Hematopoietic multipotent progenitor cell treated with erythropoietin and hydrocortisone succinate and interleukin-3 and kit ligand, for 6 days (in vitro differentiated cells): ENCODE data around the gene COL23A1.
A peak's percentile ranks its signal among the peaks of the same experiment; 100 is the strongest.
"Not testable (repeated sequence)": the region's sequence is repeated elsewhere in the genome, so short reads cannot be mapped to it uniquely, and the experiment has no call there.

Experiments
- DNase-seq: peaks from one replicate; pipeline ENCODE4 v3.0.0-alpha.2; 2015

Gene COL23A1

GRCh38 chr5:178232124-178232919 lies 357.9 kb downstream of the COL23A1 start, which contains the start of gene PHYKPL:
Gene PHYKPL (minus strand): TSS chr5:178232802. CDS start chr5:178232550, 252 bp downstream.
- DNase-seq, result peak; percentile 83

- DNase-seq, result peak; percentile 20
Observed at GRCh38 chr5:178231539-178232123, 358.6 kb downstream of the COL23A1 start.

- no peak for DNase-seq
Observed at GRCh38 chr5:178230879-178231538, 359.2 kb downstream of the COL23A1 start.

- DNase-seq, result no peak
Observed at GRCh38 chr5:178229861-178230260, 360.3 kb downstream of the COL23A1 start.

- not testable (repeated sequence) for DNase-seq
Observed at GRCh38 chr5:178229111-178229510, 361.1 kb downstream of the COL23A1 start.

- DNase-seq, result no peak
Observed at GRCh38 chr5:178228609-178229008, 361.6 kb downstream of the COL23A1 start.

- no peak for DNase-seq
Observed at GRCh38 chr5:178227929-178228328, 362.3 kb downstream of the COL23A1 start.

- DNase-seq, result no peak
Observed at GRCh38 chr5:178227138-178227659, 363.0 kb downstream of the COL23A1 start.

- no peak for DNase-seq
Observed at GRCh38 chr5:178225174-178225573, 365.0 kb downstream of the COL23A1 start.

GRCh38 chr5:178224403-178224802 lies 365.8 kb downstream of the COL23A1 start:
- no peak for DNase-seq

GRCh38 chr5:178223828-178224335 lies 366.3 kb downstream of the COL23A1 start:
- no peak for DNase-seq

GRCh38 chr5:178223196-178223773 lies 366.9 kb downstream of the COL23A1 start:
- DNase-seq, result no peak

GRCh38 chr5:178222292-178222691 lies 367.9 kb downstream of the COL23A1 start:
- DNase-seq, result no peak

- peak; percentile 52 for DNase-seq
Observed at GRCh38 chr5:178221853-178222252, 368.3 kb downstream of the COL23A1 start.

GRCh38 chr5:178221282-178221681 lies 368.9 kb downstream of the COL23A1 start:
- peak; percentile 53 for DNase-seq

- no peak for DNase-seq
Observed at GRCh38 chr5:178218827-178219226, 371.4 kb downstream of the COL23A1 start.

GRCh38 chr5:178218237-178218776 lies 371.9 kb downstream of the COL23A1 start:
- DNase-seq, result no peak

- DNase-seq, result no peak
Observed at GRCh38 chr5:178216779-178217178, 373.4 kb downstream of the COL23A1 start.

GRCh38 chr5:178216088-178216534 lies 374.1 kb downstream of the COL23A1 start:
- no peak for DNase-seq

GRCh38 chr5:178215280-178216002 lies 374.8 kb downstream of the COL23A1 start:
- DNase-seq, result no peak

GRCh38 chr5:178214160-178214803 lies 375.9 kb downstream of the COL23A1 start:
- no peak for DNase-seq
